ENCODE results near the gene SAPCD2.

The SAPCD2 gene

DNA sequence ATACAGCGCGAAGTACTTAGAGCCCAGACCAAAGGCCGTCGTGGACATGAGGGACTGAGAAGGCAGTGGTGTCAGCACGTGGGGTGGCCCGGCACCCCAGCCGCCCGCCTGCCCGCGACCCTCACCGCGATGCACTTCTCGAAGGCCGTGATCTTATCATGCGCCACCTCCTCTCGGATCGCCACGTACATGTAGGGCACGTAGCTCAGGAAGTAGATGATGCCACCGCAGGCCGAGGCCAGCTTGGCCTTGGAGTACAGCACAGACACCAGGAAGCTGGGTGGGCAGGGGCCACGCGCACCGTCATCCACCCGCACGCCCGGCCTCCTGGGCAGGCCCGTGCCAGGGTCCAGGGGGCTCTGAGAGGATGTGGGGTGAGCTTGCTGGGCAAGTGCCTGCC, 53.3 kb downstream of the SAPCD2 start:
- no peak for DNase-seq

DNA sequence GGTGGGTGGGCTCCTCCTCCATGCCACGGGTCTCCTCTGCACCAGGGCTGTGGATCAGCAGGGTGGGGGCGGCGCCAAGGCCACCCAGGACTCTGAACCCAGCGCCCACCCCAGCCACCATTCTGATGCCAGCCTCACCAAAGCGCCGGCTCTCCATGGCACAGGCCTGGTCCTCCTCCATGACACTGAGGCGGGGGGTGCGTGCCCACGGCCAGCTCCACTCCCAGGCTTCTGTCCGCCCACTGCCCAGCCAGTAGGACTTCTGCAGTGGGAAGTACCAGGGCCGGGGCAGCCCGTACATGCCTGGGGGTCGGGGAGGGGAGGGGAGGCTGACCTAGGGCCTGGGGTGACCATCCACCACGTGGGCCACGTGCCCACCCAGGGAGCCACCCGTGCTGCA, 53.9 kb downstream of the SAPCD2 start:
- DNase-seq: no peak

DNA sequence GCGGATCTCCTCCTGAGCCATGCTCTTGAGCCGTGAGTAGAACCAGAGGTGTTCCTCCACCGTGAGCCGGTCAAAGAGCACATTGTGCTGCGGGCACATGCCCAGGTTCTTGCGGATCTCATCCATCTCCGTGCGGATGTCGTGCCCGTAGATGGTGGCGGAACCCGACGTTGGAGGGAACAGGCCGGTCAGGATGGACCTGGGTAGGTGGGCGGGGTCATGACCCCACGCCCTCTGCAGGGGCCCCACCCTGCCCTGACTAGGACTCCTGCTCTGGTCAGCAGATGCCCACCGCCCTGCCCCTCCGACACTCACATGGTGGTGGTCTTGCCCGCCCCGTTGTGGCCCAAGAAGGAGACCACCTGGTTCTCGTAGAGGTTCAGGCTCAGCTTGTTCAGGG, 54.4 kb downstream of the SAPCD2 start:
- DNase-seq: no peak

DNA sequence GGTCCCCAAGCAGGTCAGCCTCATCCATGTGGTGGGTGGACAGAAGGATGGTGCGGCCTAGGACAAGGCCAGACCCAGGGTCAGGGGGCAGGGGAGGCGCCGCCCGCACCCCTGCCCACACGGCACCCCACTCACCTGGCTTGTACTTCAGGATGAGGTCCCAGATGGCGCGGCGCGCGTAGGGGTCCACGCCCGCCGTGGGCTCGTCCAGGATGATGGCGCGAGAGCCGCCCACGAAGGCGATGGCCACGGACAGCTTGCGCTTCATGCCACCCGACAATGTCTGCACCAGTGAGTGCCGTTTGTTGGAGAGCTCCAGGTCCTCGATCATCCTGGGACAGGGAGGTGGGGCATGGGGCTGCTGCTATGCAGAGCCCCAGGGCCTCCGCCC, 54.8 kb downstream of the SAPCD2 start:
- DNase-seq: no peak

DNA sequence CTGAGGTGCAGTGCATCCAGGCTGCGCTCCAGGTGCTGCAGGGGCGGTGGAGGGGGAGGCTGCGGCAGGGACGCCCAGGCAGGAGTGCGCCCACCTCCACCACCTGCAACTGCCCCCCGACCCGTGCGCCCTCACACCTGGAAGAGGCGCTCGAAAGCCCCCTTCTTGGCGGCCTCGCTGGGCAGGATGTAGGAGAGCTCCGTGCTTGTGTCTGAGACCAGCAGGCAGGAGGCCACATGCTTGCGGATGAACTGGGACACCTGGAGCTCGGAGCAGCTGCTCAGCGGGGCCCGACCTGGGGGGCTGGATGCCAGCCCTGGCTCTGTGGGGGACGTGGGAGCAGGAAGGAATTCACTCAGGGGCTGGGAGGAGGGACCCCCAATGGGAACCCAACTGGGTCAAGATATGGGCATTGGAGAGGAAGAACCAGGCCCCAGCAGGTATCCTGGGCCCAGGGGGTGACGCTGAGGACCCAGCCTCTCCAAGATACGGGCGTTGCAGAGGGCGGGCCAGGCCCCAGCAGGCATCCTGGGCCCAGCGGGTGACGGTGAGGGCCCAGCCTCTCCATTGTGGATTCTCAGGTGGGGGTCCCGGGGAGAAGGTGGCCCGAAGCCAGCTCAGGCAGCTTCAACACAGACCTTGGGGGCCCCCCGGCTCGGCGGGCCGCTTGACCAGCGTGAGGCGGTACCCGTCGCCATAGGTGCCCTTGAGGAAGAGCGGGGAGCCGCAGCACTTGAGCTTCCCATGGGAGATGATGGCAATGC, 55.4 kb downstream of the SAPCD2 start:
- DNase-seq: no peak

DNA sequence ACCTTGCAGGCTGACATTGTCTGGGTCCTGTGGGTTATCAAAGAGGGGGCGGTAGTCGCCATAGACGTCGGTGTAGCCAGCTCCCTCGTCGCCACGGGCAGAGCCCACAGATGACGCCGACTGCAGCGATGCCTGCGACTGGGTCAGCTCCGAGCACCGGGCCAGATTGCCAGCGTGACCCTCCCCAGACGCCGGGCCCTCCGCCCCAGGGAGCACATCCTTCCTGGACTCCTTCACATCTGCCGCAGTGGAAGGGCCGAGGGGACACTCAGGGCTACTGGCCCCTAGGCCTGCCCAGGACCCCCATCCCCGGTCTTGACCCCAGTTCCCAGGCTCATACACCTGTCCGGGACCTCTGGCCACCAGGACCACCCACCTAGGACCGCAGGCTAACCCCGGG, 56.2 kb downstream of the SAPCD2 start:
- no peak for DNase-seq

DNA sequence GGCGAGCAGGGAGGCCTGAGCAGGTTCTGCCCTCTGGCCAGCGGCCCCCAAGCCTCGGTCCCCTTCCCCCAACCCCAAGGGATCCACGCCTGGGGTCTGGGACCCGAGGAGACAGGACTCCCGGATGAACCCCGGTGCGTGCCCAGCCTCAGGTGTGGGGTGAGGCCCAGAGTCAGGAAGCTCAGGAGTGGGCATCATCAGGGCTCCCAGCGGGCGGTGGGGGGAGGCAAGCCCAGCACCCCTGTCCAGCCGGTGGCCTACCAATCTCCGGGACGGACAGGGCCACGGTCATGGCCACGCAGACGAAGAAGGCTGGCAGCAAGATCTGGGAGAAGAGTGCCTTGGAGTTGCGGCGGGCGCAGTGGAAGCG, 56.8 kb downstream of the SAPCD2 start:
- DNase-seq: no peak

DNA sequence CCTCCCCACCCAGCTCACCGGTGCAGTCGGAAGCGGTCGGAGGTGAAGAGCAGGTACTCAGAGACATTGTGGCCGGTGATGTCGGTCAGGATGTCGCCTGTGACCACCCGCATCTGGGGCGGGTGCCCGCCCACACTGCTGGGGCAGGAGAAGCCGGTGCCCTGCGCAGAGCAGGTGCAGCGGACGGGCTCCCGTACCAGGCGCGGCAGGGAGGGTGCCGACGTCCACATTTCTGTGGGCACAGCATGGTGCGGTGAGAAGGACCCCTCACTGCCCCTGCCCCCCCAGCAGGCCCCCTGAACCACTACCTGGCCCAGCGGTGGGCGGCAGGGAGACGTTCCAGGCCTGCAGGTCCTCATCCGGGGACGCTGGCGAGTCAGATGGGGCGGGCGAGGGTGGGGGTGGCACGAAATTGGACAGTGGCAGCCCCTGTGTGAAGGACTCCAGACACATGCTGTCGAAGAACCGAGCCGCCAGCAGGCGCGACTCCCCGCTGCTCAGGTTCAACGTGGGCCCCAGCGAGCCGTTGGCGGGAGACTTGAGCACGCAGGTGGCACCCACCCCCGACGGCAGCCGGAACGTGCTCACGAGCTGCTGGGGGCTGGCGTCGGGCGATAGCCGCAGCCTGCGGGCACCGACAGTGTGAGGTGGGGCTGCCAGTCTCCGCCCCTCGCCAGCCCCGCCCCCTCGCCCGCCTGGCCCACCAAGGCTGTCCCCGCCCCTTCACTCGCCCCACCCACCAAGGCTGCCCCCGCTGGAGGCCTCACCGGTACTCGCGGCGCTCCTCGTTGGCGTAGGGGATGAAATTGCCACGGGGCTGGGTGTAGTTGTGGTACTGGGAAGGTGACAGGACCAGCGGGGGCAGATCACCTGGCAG, 57.4 kb downstream of the SAPCD2 start:
- no peak for DNase-seq
